PC-9 (cell line): ENCODE results near the gene IDH2. TPM values are rescaled to one million over a fixed set of nuclear protein-coding genes. Genes with fewer than 3 reads are reported as not detected.
A peak's percentile ranks its signal among the peaks of the same experiment; 100 is the strongest.

Experiments
- BruUV-seq: library from RNA; stranded (reverse); fragments of 400-500 nt; replicated peaks from 2 replicates; lab custom pipeline; 2021; lab: Mats Ljungman, UMichigan
- CTCF ChIA-PET: fragments of 300-600 bp; sonication (Branson Sonifier 250); formaldehyde crosslinking; loops from one replicate; lab custom pipeline; 2022; ENCODE audit warnings: antibody characterized with exemption; lab: Charles Lee
- POLR2A ChIA-PET: fragments of 300-600 bp; sonication (Branson Sonifier 250); formaldehyde crosslinking; loops from one replicate; lab custom pipeline; 2022; ENCODE audit warnings: antibody characterized with exemption; ENCODE audit not compliant: unreplicated experiment; lab: Charles Lee
- DNase-seq, 2 experiments: peaks; one replicate each; pipeline versions ENCODE4 v3.0.0 to v3.0.0-alpha.2; 2015 to 2022; ENCODE audit warnings: mixed read lengths in 1 of 2
- H2AFZ ChIP-seq: fragments of 200-600 bp; sonication (generic); 2 replicates; pipeline ENCODE4 v1.8.1; 2017; ENCODE audit warnings: antibody characterized with exemption
- H3F3A ChIP-seq: fragments of 200-600 bp; sonication (generic); 2 replicates; pipeline ENCODE4 v1.8.1; 2017; ENCODE audit warnings: antibody characterized with exemption, mild to moderate bottlenecking, low read depth; ENCODE audit not compliant: insufficient read depth
- H3K27ac ChIP-seq: fragments of 200-600 bp; sonication (generic); 2 replicates; pipeline ENCODE4 v1.6.1; 2016; ENCODE audit warnings: mixed run types
- H3K27me3 ChIP-seq: fragments of 200-600 bp; sonication (generic); 2 replicates; pipeline ENCODE4 v1.6.1; 2016; ENCODE audit warnings: low read depth, mixed run types; ENCODE audit not compliant: insufficient read depth
- H3K36me3 ChIP-seq: fragments of 200-600 bp; sonication (generic); 2 replicates; pipeline ENCODE4 v1.6.1; 2016; ENCODE audit warnings: low read depth, mixed run types
- H3K4me1 ChIP-seq: fragments of 200-600 bp; sonication (generic); replicated peaks from 2 replicates; pipeline ENCODE4 v1.6.1; 2016; ENCODE audit warnings: mixed run types; ENCODE audit not compliant: insufficient read depth
- H3K4me2 ChIP-seq: fragments of 200-600 bp; sonication (generic); 2 replicates; pipeline ENCODE4 v1.6.1; 2017; ENCODE audit warnings: mixed run types
- H3K4me3 ChIP-seq: fragments of 200-600 bp; sonication (generic); 2 replicates; pipeline ENCODE4 v1.6.1; 2016; ENCODE audit warnings: mixed run types
- H3K79me2 ChIP-seq: fragments of 200-600 bp; sonication (generic); 2 replicates; pipeline ENCODE4 v1.6.1; 2017; ENCODE audit warnings: low read depth, mixed run types
- H3K9me2 ChIP-seq: fragments of 200-600 bp; sonication (generic); 2 replicates; pipeline ENCODE4 v1.8.1; 2017; ENCODE audit warnings: mild to moderate bottlenecking; ENCODE audit not compliant: insufficient read depth
- H3K9me3 ChIP-seq: fragments of 200-600 bp; sonication (generic); 2 replicates; pipeline ENCODE4 v1.8.1; 2016; ENCODE audit warnings: low read depth; ENCODE audit not compliant: insufficient read depth
- H4K20me1 ChIP-seq: fragments of 200-600 bp; sonication (generic); 2 replicates; pipeline ENCODE4 v1.8.1; 2017; ENCODE audit not compliant: insufficient read depth
- CTCF ChIP-seq: fragments of 200-600 bp; sonication (generic); conservative IDR thresholded peaks from 2 replicates; pipeline ENCODE4 v1.6.1; 2017; ENCODE audit warnings: mixed run types, antibody characterized with exemption, mild to moderate bottlenecking, moderate library complexity
- EZH2 ChIP-seq: fragments of 200-600 bp; sonication (generic); IDR thresholded peaks from 2 replicates; pipeline ENCODE4 v1.8.0; 2017; ENCODE audit warnings: antibody characterized with exemption, low read depth
- intact Hi-C: fragments of 100-400 bp; cut with micrococcal nuclease; formaldehyde crosslinking; loops from one replicate; pipeline ENCODE4 v1.10.0; 2022; ENCODE audit not compliant: unreplicated experiment
- total RNA-seq: library from RNA; stranded (reverse); gene quantifications from 2 replicates; pipeline ENCODE4 v1.2.3, GENCODE V29; 2021

Gene IDH2
- total RNA-seq, 1 experiment from 2014 or later: 96.7 TPM

- POLR2A ChIA-PET: no interaction called here
- H4K20me1 ChIP-seq: no peaks in the 10 kb centered on the region
- no peak overlapping the region for H3K4me2 ChIP-seq
- peaks cover 17% of the 10 kb centered on the region for H3F3A ChIP-seq
- CTCF ChIA-PET: no interaction called here
- TF ChIP-seq EZH2 (no peak), CTCF (no peak)
- H3K27ac ChIP-seq: no peak overlapping the region
- H2AFZ ChIP-seq: no peak overlapping the region
- H3K9me3 ChIP-seq: no peaks in the 10 kb centered on the region
- DNase-seq: no peak
- H3K4me1 ChIP-seq: peaks cover 28% of the 10 kb centered on the region
- BruUV-seq: no TSS peak
- no peaks in the 10 kb centered on the region for H3K36me3 ChIP-seq
- intact Hi-C loops: no loop called here
- no peaks in the 10 kb centered on the region for H3K27me3 ChIP-seq
- no peaks in the 10 kb centered on the region for H3K9me2 ChIP-seq
- peaks cover 43% of the 10 kb centered on the region for H3K79me2 ChIP-seq
- no peak overlapping the region for H3K4me3 ChIP-seq
Observed at GRCh38 chr15:90040618-90041017, 61.6 kb downstream of the IDH2 start.

GRCh38 chr15:90039996-90040395, 62.3 kb downstream of the IDH2 start:
- ChIA-PET POLR2A (no interaction called here), CTCF (interaction anchor here (0.6 kb wide), 1 partner anchor 252 kb away, joined by 3 read pairs; no protein-coding TSS in a partner anchor)
- intact Hi-C loops: no loop called here
- no peaks in the 10 kb centered on the region for H3K9me3 ChIP-seq
- H4K20me1 ChIP-seq: no peaks in the 10 kb centered on the region
- peaks cover 34% of the 10 kb centered on the region for H3K4me1 ChIP-seq
- H3K9me2 ChIP-seq: no peaks in the 10 kb centered on the region
- no peak for DNase-seq
- peaks cover 43% of the 10 kb centered on the region for H3K79me2 ChIP-seq
- H3K36me3 ChIP-seq: no peaks in the 10 kb centered on the region
- no peak overlapping the region for H3K4me3 ChIP-seq
- H3F3A ChIP-seq: peaks cover 18% of the 10 kb centered on the region
- H2AFZ ChIP-seq: no peak overlapping the region
- no TSS peak for BruUV-seq
- no peak for TF ChIP-seq EZH2
- no peak for TF ChIP-seq CTCF
- no peaks in the 10 kb centered on the region for H3K27me3 ChIP-seq
- no peak overlapping the region for H3K27ac ChIP-seq
- no peak overlapping the region for H3K4me2 ChIP-seq

DNA sequence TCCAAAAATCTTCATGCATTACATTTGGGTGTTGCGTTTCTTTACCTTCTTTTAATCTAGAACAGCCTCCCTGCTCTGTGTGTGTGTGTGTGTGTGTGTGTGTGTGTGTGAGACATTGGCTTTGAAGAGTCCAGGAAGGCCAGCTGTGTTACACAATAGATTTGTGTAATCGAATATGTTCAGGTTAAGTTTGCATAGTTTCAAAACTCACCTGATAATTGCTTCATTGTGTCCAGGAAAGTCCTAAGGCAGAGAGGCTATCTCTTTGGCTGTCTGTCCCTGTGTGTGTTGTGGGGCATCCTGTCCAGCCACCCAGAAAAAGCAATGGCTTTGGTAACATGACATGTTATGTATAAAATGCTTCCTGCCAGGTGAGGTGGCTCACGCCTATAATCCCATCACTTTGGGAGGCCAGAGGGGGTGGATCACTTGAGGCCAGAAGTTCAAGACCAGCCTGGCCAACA, 63.6 kb downstream of the IDH2 start:
- no peak overlapping the region for H2AFZ ChIP-seq
- TF ChIP-seq EZH2: no peak
- TF ChIP-seq CTCF: no peak
- CTCF ChIA-PET: no interaction called here
- no TSS peak for BruUV-seq
- no peaks in the 10 kb centered on the region for H4K20me1 ChIP-seq
- no peaks in the 10 kb centered on the region for H3K9me3 ChIP-seq
- POLR2A ChIA-PET: no interaction called here
- intact Hi-C loops: no loop called here
- H3K36me3 ChIP-seq: no peaks in the 10 kb centered on the region
- H3K79me2 ChIP-seq: peaks cover 47% of the 10 kb centered on the region
- peak in 1 of 2 experiments; percentile 66 for DNase-seq
- no peaks in the 10 kb centered on the region for H3K9me2 ChIP-seq
- H3F3A ChIP-seq: peaks cover 29% of the 10 kb centered on the region
- no peak overlapping the region for H3K4me2 ChIP-seq
- no peaks in the 10 kb centered on the region for H3K27me3 ChIP-seq
- H3K4me1 ChIP-seq: peaks cover 47% of the 10 kb centered on the region
- no peak overlapping the region for H3K4me3 ChIP-seq
- H3K27ac ChIP-seq: peak overlapping the region; percentile 16
